ENCODE measurements around the gene FRG1.
"Not testable (repeated sequence)": the region's sequence is repeated elsewhere in the genome, so short reads cannot be mapped to it uniquely, and the experiment has no call there.

The FRG1 gene

DNA sequence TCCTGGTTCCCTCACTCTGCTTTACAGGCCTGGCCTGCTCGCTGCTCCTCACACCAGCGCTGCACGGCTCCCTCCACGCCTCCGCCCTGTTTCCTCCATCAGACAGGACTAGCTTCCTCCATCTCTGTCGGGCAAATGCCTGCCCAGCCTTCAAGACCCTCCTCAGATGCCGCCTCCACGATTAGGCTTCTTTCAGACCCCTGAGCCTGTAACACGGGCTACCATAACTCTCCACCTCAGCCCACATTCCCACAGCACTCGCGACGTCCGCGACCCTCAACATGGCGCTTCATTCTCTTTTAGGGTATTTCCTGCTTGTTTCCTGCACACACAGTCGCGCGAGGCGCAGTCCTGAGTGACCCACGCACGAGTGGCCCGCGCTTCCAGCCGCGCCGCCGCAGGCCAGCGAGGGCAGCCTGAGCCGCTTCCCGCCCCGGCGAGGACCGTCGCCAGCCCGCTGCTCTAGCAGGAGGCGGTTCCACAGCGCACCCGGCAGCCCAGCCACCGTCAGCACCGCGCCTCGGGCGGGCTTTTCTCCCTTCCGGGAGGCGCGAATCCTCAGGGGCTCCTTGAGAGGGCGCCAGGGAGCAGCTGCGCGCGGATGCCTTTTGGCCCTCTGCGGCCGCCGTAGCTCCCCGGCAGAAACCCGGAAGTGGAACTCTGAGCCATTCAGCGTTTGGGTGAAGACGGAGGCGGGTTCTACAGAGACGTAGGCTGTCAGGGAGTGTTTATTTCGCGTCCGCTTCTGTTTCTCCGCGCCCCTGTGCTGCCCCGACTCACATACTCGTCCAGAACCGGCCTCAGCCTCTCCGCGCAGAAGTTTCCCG is at the start of gene FRG1:
FRG1 (plus strand) TSS at position 695 of the 827 bp plus-strand sequence. CDS start 138 bp downstream, outside the sequence.
- TF ChIP-seq, protein P1, sequence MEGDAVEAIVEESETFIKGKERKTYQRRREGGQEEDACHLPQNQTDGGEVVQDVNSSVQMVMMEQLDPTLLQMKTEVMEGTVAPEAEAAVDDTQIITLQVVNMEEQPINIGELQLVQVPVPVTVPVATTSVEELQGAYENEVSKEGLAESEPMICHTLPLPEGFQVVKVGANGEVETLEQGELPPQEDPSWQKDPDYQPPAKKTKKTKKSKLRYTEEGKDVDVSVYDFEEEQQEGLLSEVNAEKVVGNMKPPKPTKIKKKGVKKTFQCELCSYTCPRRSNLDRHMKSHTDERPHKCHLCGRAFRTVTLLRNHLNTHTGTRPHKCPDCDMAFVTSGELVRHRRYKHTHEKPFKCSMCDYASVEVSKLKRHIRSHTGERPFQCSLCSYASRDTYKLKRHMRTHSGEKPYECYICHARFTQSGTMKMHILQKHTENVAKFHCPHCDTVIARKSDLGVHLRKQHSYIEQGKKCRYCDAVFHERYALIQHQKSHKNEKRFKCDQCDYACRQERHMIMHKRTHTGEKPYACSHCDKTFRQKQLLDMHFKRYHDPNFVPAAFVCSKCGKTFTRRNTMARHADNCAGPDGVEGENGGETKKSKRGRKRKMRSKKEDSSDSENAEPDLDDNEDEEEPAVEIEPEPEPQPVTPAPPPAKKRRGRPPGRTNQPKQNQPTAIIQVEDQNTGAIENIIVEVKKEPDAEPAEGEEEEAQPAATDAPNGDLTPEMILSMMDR (IDR thresholded peaks at IDR 0.05; ENCODE audit: low read depth, low read length, missing control alignments): peak; percentile 96
- no peaks in the 10 kb centered on the region for H3K36me3 ChIP-seq (replicated peaks)
- DNase-seq: peak; percentile 94
- in situ Hi-C loops (cut with HindIII; ENCODE audit: low pct_ligation_motif_present, low sequenced_read_pairs): no loop called here
- H3K27me3 ChIP-seq (replicated peaks): no peaks in the 10 kb centered on the region
- peak within 1 kb of the TSS; percentile 94 for H3K4me3 ChIP-seq (ENCODE audit: low read depth, low read length)
- peak within 1 kb of the TSS; percentile 63 for H3K27ac ChIP-seq

DNA sequence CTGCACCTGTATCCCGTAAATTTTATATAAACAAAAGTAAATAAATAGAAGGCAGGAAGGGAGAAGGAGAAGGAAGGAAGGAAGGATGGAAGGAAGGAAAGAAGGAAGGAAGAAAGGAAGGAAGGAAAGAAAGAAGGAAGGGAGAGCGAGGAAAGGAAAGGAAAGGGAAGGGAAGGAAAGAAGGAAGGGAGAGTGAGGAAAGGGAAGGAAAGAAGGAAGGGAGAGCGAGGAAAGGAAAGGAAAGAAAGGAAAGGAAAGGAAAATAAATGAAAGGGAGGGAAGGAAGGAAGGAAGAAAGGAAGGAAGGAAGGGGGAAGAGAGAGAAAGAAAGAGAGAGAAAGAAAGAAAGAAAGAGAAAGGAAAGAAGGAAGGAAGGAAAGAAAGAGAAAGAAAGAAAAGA is 43.0 kb upstream of the FRG1 start:
- Histone ChIP-seq H3K4me3 (ENCODE audit: low read depth, low read length) (no peak overlapping the region), H3K27ac (no peak overlapping the region), H3K27me3 (replicated peaks) (no peaks in the 10 kb centered on the region), H3K36me3 (replicated peaks) (no peaks in the 10 kb centered on the region)
- TF ChIP-seq, protein P1 (IDR thresholded peaks at IDR 0.05; ENCODE audit: low read depth, low read length, missing control alignments): no peak
- in situ Hi-C loops (cut with HindIII; ENCODE audit: low pct_ligation_motif_present, low sequenced_read_pairs): no loop called here
- DNase-seq: no peak

DNA sequence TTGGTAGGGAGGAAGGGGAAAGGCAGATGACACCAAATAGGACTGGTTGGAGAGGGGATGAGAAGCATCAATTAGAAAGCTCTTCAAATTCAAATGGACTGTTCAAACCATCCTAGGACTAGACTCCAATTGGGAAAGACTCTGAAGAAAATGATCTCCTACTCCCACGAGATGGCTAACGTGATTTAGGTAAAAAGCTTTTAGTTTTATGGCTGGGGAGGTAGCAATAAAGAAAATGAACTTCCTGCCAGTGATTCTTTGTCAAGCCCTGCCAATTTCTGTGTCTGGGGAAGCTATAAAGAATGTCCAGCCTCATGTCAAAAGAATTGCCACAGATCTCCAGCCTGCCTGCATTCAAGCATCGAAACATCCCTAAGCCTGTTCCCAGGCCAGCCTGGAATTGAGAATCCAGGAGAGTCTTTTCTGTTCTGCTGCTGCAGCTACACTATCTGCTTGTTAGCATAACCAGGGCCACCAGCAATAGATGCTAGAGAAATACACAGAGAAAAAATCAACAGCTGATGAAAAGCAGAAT is 41.1 kb upstream of the FRG1 start:
- H3K27ac ChIP-seq; H3K36me3 ChIP-seq (replicated peaks); DNase-seq; in situ Hi-C loops (cut with HindIII; ENCODE audit: low pct_ligation_motif_present, low sequenced_read_pairs); H3K27me3 ChIP-seq (replicated peaks); H3K4me3 ChIP-seq (ENCODE audit: low read depth, low read length): not testable (repeated sequence)

DNA sequence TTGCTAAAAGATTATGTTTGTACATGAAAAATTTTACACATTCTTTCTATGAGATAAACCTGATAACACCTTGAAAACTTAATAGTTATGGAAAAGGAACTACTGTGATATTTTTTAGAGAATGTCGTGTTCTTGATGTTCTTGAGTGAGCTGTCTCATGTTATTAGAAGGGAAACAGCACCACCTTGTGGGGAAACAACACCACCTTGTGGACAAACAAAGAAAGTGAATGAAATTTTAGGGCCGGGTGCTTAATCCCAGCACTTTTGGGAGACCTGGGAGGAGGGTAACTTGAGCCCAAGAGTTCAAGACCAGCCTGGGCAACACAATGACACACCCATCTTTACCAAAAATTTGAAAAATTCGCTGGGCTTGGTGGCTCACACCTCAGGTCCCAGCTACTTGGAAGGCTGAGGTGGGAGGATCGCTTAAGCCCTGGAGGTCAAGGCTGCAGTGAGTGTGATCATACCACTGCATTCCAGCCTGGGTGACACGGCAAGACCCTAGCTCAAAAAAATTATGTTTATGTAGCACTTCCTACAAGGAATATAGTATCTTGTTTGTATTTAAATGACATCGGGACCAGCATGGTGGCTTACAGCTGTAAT is 36.1 kb upstream of the FRG1 start:
- H3K27ac ChIP-seq; in situ Hi-C loops (cut with HindIII; ENCODE audit: low pct_ligation_motif_present, low sequenced_read_pairs); H3K36me3 ChIP-seq (replicated peaks); H3K27me3 ChIP-seq (replicated peaks); H3K4me3 ChIP-seq (ENCODE audit: low read depth, low read length): not testable (repeated sequence)
- TF ChIP-seq, protein P1 (IDR thresholded peaks at IDR 0.05; ENCODE audit: low read depth, low read length, missing control alignments): peak; percentile 70
- DNase-seq: peak; percentile 76

DNA sequence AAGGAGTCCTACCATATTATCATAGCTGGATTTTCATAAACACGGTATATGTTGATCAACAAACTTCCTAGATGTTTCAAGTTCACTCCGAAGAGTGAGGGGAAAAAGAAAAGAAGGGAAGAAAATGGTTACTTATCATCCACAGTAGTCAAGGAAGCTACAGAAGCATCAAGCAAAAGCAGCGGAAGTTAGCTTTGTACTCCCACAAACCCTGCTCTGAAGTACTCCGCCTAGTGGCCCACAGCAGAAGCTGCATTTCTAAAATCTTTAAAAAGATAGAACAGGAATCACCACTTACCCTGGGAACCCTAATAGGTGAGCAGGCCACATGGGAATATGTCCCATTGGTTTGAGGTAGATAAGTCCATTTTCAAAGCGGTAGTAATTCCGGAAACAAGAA is 28.5 kb upstream of the FRG1 start:
- Histone ChIP-seq H3K4me3 (ENCODE audit: low read depth, low read length) (no peak overlapping the region), H3K27me3 (replicated peaks) (no peaks in the 10 kb centered on the region), H3K27ac (no peak overlapping the region), H3K36me3 (replicated peaks) (no peaks in the 10 kb centered on the region)
- no peak for DNase-seq
- TF ChIP-seq, protein P1 (IDR thresholded peaks at IDR 0.05; ENCODE audit: low read depth, low read length, missing control alignments): peak; percentile 62
- in situ Hi-C loops (cut with HindIII; ENCODE audit: low pct_ligation_motif_present, low sequenced_read_pairs): no loop called here

DNA sequence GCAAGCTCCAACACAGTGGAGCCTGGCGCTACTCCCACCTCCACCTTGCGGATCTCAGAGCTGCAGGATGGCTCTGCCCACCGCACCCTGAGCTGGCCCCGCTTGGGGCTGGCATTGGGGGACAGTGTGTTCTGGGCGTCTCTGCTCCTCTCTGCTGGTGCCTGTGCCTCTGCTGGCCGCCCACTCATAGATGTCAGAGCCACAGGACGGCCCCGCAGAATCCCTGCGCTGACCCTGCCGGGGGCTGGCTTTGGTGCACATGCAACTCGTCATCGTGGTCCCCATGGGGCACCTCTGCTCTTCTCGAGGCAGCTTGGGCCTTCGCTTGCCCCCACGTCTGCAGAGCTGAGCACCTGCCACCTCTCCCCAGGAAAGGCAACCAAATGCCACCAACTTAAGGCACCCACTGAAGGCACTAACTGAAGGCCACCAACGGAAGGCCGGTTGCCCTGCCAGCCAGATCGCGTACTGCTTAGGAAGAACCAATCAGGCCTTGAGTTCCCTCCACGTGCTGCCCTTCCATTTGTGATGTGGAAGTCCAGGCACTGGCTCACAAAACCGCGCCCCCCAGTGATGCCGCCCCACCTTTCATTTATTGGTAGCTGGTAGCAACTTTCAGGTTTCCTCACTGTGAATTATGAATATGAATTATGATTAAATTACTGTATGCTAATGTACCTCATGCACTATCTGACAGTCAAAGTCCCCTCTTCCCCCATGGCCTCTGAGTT is 23.3 kb upstream of the FRG1 start:
- DNase-seq: no peak
- no peak overlapping the region for H3K4me3 ChIP-seq (ENCODE audit: low read depth, low read length)
- TF ChIP-seq, protein P1 (IDR thresholded peaks at IDR 0.05; ENCODE audit: low read depth, low read length, missing control alignments): no peak
- H3K27me3 ChIP-seq (replicated peaks): no peaks in the 10 kb centered on the region
- no peaks in the 10 kb centered on the region for H3K36me3 ChIP-seq (replicated peaks)
- no peak overlapping the region for H3K27ac ChIP-seq
- in situ Hi-C loops (cut with HindIII; ENCODE audit: low pct_ligation_motif_present, low sequenced_read_pairs): no loop called here

Measured in brain microvascular endothelial cell (primary cell).